Measurements from ENCODE around the gene PLK2. TPM values are rescaled to one million over a fixed set of nuclear protein-coding genes. Genes with fewer than 3 reads are reported as not detected.

Gene PLK2
- total RNA-seq, 2 donors from 2014 or later = 4.0 to 8.5 TPM

DNA sequence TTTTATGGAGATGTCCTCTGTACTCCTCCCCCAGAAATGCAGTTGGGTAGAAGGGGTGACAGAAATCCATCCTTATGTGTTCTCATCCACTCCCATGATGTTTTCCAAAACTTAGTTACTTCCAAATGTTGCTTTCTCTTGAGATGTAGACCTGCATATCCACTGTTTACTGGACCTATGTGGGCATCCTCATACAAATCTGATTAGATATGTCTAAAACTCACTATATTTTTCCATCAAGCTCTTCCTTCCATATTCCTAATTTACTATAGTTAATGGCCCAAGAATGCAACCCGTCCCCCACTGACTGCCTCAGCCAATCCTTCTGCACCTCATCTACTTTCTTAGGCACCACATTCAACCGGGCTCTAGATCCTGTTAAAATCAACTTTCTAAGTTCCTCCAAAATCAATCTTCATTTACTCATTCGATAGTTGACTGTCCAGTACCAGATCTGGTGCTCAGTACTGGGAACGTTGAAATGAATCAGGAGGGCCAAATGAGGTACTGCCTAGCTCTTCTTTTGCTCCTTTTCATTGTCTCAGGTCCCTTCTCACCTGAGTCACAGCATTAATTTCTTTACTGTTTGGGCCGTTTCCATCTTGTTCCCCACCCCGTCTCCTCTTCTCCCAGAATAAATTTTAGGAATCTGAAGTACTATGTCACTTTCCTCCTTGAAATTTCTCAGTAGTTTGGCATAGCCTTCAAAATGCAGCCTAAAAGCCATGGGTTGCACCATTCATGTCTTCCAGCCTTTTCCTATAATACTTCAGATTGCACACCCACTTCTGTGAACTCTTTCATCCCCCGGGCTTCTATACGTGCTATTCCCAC lies 7.9 kb downstream of the PLK2 start:
- peaks cover under 1 to 18% of the 10 kb centered on the region in 2 donors for H3K27me3 Mint-ChIP-seq
- no peaks in the 10 kb centered on the region for H3K9me3 Mint-ChIP-seq
- H3K4me3 Mint-ChIP-seq = no peak overlapping the region
- H3K4me1 Mint-ChIP-seq (ENCODE audit: low read depth in 2 of 2) = no peaks in the 10 kb centered on the region
- DNase-seq (ENCODE audit: low spot score) (no peak), ATAC-seq (no peak)
- peaks cover 11% of the 10 kb centered on the region for H3K36me3 Mint-ChIP-seq
- H3K27ac Mint-ChIP-seq = no peak overlapping the region

DNA sequence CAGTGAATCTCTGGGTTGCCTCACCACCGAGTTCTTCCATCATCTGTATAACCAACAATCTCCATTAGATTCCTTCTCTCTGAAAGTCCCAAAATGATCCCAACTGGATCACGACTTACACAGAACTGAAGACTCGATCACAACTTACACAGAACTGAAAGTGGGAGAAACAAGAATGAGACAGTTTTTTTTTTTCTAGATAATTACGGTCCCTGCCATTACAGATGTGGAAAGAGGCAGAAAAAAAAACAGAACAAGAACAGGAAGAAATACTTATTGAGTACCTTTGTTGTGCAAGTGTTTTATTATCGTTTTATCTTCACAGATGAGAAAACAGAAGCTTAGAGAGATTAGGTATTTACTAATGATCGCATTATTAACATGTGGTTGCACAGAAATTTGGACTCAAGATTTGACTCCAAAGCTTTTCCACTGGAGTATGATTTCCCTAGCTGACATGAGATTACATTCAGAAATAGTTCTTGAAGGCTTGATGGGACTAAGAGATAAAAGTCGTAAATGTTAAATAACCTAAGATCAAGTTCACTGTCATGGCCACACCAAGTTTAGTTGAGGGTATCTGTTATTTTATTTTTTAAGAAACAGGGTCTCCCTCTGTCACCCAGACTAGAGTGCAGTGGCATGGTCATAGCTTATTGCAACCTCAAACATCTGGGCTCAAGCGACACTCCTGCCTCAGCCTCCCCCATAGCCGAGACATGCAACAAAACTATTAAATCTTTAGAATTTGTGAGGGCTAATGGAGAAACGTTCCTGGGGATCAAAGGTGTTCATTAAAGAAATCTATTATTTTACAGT lies 8.9 kb downstream of the PLK2 start:
- DNase-seq (ENCODE audit: low spot score) (no peak), ATAC-seq (no peak)
- H3K4me3 Mint-ChIP-seq = no peak overlapping the region
- peaks cover 4 to 26% of the 10 kb centered on the region in 2 donors for H3K27me3 Mint-ChIP-seq
- H3K36me3 Mint-ChIP-seq = peaks cover 11% of the 10 kb centered on the region
- no peak overlapping the region for H3K27ac Mint-ChIP-seq
- H3K9me3 Mint-ChIP-seq = no peaks in the 10 kb centered on the region
- H3K4me1 Mint-ChIP-seq (ENCODE audit: low read depth in 2 of 2) = no peaks in the 10 kb centered on the region

DNA sequence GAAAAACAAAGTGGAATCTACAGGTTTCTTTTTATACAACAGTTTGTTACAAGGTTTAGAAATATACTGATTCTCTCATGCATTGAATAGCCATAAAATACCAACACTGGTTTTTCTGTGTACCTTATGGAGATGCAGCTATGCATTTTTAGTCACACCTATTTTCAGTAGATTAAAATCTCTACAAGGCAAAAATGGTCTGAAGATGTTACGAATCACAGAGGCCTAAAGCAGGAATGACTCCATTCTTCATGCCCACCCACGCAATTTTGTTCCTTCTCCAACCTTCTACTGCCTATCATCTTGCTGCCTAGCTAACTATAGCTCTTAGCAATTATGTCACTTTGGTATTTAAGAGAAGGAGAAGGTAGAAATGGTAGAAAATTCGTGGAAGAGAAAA lies 9.9 kb downstream of the PLK2 start:
- no peak overlapping the region for H3K4me3 Mint-ChIP-seq
- peaks cover 7 to 29% of the 10 kb centered on the region in 2 donors for H3K27me3 Mint-ChIP-seq
- no peaks in the 10 kb centered on the region for H3K4me1 Mint-ChIP-seq (ENCODE audit: low read depth in 2 of 2)
- ATAC-seq (no peak), DNase-seq (ENCODE audit: low spot score) (no peak)
- no peaks in the 10 kb centered on the region for H3K9me3 Mint-ChIP-seq
- peaks cover 7% of the 10 kb centered on the region for H3K36me3 Mint-ChIP-seq
- no peak overlapping the region for H3K27ac Mint-ChIP-seq

DNA sequence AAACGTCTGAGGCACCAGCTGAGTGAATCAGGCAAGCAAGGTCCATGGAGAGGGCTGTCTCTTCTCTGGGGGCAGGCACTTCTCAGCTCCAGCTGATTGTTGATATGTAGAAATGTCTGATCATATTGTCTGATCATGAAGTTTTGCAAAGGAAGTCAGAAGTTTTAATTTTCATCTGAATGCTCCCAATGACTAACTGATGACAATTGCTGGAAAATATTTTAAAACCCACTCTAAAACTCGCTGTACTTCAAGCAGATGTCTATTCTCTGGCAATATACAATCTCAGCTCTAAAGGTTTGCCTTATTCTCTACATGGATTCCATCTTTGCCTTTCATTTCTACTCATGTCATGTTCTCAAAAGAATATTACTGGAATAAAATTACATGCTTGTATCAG lies 12.7 kb downstream of the PLK2 start:
- H3K9me3 Mint-ChIP-seq = no peaks in the 10 kb centered on the region
- DNase-seq (ENCODE audit: low spot score) (no peak), ATAC-seq (no peak)
- no peaks in the 10 kb centered on the region for H3K4me1 Mint-ChIP-seq (ENCODE audit: low read depth in 2 of 2)
- peaks cover 7 to 22% of the 10 kb centered on the region in 2 donors for H3K27me3 Mint-ChIP-seq
- H3K27ac Mint-ChIP-seq = no peak overlapping the region
- H3K4me3 Mint-ChIP-seq = no peak overlapping the region
- no peaks in the 10 kb centered on the region for H3K36me3 Mint-ChIP-seq

DNA sequence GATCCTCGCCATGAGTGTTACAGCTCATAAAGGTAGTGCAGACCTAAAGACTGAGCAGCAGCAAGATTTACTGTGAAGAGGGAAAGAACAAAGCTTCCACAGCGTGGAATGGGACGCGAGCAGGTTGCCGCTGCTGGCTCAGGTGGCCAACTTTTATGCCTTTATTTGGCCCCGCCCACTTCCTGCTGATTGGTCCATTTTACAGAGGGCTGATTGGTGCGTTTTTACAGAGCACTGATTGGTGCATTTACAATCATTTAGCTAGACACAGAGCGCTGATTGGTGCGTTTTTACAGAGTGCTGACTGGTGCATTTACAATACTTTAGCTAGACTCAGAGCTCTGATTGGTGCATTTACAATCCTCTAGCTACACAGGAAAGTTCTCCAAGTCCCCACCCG lies 13.9 kb downstream of the PLK2 start:
- Mint-ChIP-seq H3K27me3 (peaks cover 7 to 14% of the 10 kb centered on the region in 2 donors), H3K4me3 (no peak overlapping the region), H3K9me3 (no peaks in the 10 kb centered on the region), H3K27ac (no peak overlapping the region), H3K4me1 (ENCODE audit: low read depth in 2 of 2) (no peaks in the 10 kb centered on the region), H3K36me3 (no peaks in the 10 kb centered on the region)
- DNase-seq (ENCODE audit: low spot score) (no peak), ATAC-seq (no peak)

DNA sequence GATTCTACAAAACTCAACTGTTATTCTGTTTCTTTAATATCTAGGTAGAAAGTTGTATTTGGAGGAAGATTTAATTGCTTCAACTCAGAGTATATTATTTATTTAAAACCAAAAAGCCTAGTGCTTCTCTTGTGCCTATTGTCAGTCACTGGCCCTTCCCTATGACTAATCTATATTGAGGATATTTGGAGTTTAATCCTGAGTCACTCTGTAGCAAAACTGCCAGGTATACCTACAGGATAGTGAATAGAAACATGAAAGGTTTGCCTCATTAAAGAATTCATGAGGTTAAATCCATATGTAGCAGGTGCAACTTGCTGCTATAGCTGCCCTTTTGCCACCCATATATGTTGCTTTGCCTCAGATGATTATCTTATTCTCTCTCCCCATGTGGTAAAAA lies 15.1 kb downstream of the PLK2 start:
- Mint-ChIP-seq H3K9me3 (no peaks in the 10 kb centered on the region), H3K27ac (no peak overlapping the region), H3K4me1 (ENCODE audit: low read depth in 2 of 2) (no peaks in the 10 kb centered on the region), H3K4me3 (no peak overlapping the region), H3K27me3 (peaks cover 7 to 14% of the 10 kb centered on the region in 2 donors), H3K36me3 (no peaks in the 10 kb centered on the region)
- no peak for DNase-seq (ENCODE audit: low spot score)
- no peak for ATAC-seq

DNA sequence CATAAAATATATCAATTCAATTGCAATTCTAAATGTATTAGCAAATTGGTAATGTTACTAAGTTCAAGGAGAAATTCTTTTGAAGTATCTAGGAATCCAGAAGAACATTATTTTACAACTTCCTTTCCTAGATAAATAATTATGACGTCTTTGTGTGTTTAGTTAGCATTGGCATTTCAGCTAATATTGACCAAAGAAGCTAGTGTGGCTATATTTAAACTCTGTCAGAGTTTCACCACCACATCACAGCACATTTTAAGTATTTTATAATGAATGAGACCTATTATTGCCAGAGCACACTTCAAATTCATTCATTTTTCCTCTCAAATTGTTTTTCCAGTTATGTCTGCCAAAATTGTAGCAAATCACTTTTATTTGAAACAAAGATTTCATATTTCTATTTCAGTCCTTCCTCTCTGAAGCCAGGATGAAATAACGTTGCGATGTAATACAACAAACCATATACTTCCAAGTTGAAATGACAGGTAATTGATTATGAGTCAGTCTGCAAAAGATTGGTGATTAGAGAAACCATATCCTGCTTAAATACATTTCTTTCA lies 18.9 kb downstream of the PLK2 start:
- no peaks in the 10 kb centered on the region for H3K36me3 Mint-ChIP-seq
- peaks cover 2 to 3% of the 10 kb centered on the region in 2 donors for H3K27me3 Mint-ChIP-seq
- no peak overlapping the region for H3K4me3 Mint-ChIP-seq
- ATAC-seq = no peak
- DNase-seq (ENCODE audit: low spot score) = no peak
- H3K4me1 Mint-ChIP-seq (ENCODE audit: low read depth in 2 of 2) = no peaks in the 10 kb centered on the region
- H3K27ac Mint-ChIP-seq = no peak overlapping the region
- H3K9me3 Mint-ChIP-seq = no peaks in the 10 kb centered on the region

DNA sequence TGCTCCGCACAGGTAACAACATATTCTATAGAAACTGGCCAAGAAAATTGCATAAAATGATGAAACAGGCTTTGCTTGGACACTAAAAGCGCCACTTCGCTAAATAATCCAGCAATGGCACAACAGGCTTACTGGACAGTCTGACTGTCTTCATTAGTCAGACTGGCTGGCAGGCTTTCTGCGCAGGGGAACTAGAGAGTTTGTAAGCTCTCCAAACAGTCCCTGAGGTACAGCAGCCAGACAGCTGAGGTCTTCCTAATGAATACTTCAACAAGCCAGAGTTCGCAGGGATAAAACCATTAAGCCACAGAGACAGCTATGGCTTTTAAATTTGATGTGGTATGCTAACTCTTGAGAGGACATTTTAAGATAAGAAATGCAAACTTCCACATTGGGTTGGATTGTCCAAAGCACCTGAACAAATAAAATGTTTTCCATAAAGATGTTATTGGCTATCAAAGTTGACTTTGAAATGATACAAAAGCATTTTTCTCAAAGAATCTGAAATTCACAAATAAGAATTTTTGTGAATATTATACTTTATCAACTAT lies 20.7 kb downstream of the PLK2 start:
- no peak for DNase-seq (ENCODE audit: low spot score)
- ATAC-seq = no peak
- H3K27me3 Mint-ChIP-seq = peaks cover 0 to 2% of the 10 kb centered on the region in 2 donors
- H3K4me1 Mint-ChIP-seq (ENCODE audit: low read depth in 2 of 2) = no peaks in the 10 kb centered on the region
- H3K4me3 Mint-ChIP-seq = no peak overlapping the region
- H3K36me3 Mint-ChIP-seq = no peaks in the 10 kb centered on the region
- H3K27ac Mint-ChIP-seq = no peak overlapping the region
- H3K9me3 Mint-ChIP-seq = no peaks in the 10 kb centered on the region

DNA sequence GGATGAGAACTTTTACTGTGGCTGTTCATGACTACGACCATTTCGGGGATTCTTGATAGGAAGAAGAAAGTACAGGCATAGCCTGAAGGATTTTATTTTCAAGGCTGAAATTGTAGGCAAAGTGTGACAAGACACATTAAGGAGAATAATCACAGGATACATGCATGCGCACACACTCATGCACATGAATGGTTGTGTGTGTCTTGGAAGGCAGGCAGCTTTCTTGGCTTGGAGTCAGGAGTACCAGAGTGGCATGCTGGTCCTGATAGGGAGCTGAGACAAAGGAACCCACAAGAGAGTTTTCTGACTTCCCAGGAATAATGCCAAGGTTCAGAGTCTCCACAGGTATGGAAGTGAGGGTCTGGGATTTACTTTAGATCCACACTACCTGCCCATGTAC lies 22.2 kb downstream of the PLK2 start:
- H3K36me3 Mint-ChIP-seq = no peaks in the 10 kb centered on the region
- no peak for DNase-seq (ENCODE audit: low spot score)
- H3K4me1 Mint-ChIP-seq (ENCODE audit: low read depth in 2 of 2) = no peaks in the 10 kb centered on the region
- H3K27ac Mint-ChIP-seq = no peak overlapping the region
- peaks cover 0 to 2% of the 10 kb centered on the region in 2 donors for H3K27me3 Mint-ChIP-seq
- no peaks in the 10 kb centered on the region for H3K9me3 Mint-ChIP-seq
- no peak for ATAC-seq
- H3K4me3 Mint-ChIP-seq = no peak overlapping the region

DNA sequence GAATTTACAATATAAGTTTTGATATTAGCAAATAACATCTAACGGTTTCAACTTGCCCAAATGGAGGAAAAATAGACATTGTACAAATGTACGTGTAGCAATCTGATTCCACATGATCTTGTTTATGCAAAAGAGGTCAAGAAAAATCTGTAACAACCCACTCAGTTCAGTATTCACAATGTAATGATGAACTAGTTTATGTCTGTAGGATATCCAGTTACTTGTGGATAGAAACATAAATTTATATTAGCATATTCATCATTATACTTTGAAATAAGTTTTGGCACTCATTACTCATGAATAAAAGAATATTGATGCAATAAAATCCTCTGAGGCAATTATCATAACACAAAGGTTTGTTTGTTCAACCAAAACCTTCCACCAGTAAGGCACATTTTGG lies 28.1 kb downstream of the PLK2 start:
- Mint-ChIP-seq H3K4me3 (no peak overlapping the region), H3K4me1 (ENCODE audit: low read depth in 2 of 2) (no peaks in the 10 kb centered on the region), H3K27ac (no peak overlapping the region), H3K9me3 (no peaks in the 10 kb centered on the region), H3K27me3 (peaks cover 7 to 8% of the 10 kb centered on the region in 2 donors), H3K36me3 (no peaks in the 10 kb centered on the region)
- DNase-seq (ENCODE audit: low spot score) = no peak
- ATAC-seq = no peak

DNA sequence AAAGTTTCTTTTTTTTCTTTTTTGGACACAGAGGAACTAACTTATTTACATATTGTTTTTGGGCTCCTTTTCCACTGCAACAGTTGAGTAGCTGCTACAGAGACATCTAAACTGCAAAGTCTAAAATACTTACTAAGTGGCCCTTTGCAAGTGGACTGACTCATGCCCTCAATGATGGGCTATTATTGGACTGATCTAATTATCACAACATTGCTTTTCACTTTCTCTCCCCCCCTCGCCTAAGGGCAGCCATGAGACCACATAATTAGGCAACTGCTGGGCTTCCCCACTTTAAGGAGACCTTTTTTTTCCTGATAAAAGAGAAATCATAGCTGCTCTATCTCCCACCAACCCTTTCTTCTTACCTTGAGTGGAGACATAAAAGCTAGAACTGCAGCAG lies 47.0 kb downstream of the PLK2 start:
- Mint-ChIP-seq H3K36me3 (no peaks in the 10 kb centered on the region), H3K4me3 (no peak overlapping the region), H3K9me3 (no peaks in the 10 kb centered on the region), H3K4me1 (ENCODE audit: low read depth in 2 of 2) (no peaks in the 10 kb centered on the region), H3K27ac (no peak overlapping the region), H3K27me3 (peaks cover 13 to 25% of the 10 kb centered on the region in 2 donors)
- ATAC-seq (no peak), DNase-seq (ENCODE audit: low spot score) (no peak)

DNA sequence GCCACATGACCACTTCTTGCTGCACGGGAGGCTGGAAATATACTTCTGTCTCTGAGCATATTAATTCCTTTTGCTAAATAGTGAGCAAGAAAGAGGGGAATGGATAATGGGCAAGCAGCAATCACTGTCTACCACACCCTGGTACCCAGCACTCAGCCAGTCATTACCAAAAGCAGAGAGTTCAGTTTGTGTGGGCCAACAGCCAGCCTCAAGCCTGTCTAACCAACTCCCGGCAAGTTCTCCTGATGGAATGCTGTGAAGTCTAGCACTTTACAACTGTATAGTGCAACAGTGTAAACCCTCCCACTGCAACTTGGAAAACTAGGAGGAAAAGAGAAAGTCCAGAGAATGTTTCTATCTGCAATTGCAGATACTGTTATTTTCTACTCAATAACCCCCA lies 47.8 kb downstream of the PLK2 start:
- no peak overlapping the region for H3K4me3 Mint-ChIP-seq
- ATAC-seq = no peak
- no peaks in the 10 kb centered on the region for H3K36me3 Mint-ChIP-seq
- no peaks in the 10 kb centered on the region for H3K4me1 Mint-ChIP-seq (ENCODE audit: low read depth in 2 of 2)
- H3K27ac Mint-ChIP-seq = no peak overlapping the region
- H3K27me3 Mint-ChIP-seq = peaks cover 13 to 25% of the 10 kb centered on the region in 2 donors
- no peak for DNase-seq (ENCODE audit: low spot score)
- no peaks in the 10 kb centered on the region for H3K9me3 Mint-ChIP-seq

DNA sequence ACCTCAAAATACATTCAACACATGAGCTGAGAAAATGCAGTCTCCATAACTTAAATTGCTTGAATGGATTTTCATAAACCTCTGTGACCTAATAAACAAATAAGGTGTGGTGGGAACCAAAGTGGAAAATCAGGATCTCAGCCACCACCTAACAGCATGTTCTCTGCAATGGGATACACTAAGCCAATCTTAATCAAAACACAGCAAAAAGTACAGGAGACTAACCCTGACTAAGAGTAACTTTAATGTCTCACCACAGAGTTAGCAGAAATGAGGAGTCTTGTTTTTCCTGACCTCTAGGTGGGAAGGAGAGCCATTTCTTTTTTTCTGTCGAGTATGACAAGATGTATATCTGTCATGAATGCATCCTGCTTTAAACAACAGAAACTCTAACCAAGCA lies 48.5 kb downstream of the PLK2 start:
- no peaks in the 10 kb centered on the region for H3K9me3 Mint-ChIP-seq
- peaks cover 13 to 21% of the 10 kb centered on the region in 2 donors for H3K27me3 Mint-ChIP-seq
- no peaks in the 10 kb centered on the region for H3K4me1 Mint-ChIP-seq (ENCODE audit: low read depth in 2 of 2)
- DNase-seq (ENCODE audit: low spot score) (no peak), ATAC-seq (no peak)
- no peaks in the 10 kb centered on the region for H3K36me3 Mint-ChIP-seq
- no peak overlapping the region for H3K27ac Mint-ChIP-seq
- no peak overlapping the region for H3K4me3 Mint-ChIP-seq

DNA sequence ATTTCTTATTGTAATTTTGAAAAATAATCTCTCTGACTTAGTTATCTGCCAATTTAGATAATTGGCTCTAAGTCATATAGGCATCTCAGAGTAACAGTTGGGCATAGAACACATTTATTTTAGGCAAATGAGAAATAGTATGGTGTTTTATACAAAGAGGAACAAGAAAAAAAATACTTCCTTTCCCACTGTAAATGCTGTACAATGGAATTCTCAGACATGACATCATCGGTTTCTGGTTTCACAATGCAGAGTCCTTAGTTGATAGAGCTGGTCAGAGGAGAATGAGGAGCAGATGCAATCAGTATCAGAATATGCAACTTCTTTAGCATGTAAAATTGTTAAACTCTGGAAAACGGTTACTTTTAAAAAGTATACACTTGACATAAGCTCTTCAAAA lies 49.4 kb downstream of the PLK2 start:
- Mint-ChIP-seq H3K27ac (no peak overlapping the region), H3K4me1 (ENCODE audit: low read depth in 2 of 2) (no peaks in the 10 kb centered on the region), H3K9me3 (no peaks in the 10 kb centered on the region), H3K27me3 (peaks cover 13 to 15% of the 10 kb centered on the region in 2 donors), H3K36me3 (no peaks in the 10 kb centered on the region), H3K4me3 (no peak overlapping the region)
- no peak for ATAC-seq
- no peak for DNase-seq (ENCODE audit: low spot score)

All from natural killer cell treated with Interleukin-12 subunit alpha and Interleukin-12 subunit beta and Interleukin-15 and Interleukin-18, amount 100 ng/mL, for 72 hours (primary cell).